Measurements from ENCODE around the gene DCXR.

GRCh38 chr17:82083533-82084359 lies 46.2 kb upstream of the DCXR start:
- TF ChIP-seq TAF1 (IDR thresholded peaks at IDR 0.05; ENCODE audit: borderline replicate concordance, low read depth, low read length) = no peak
- TF ChIP-seq POLR2A (IDR thresholded peaks at IDR 0.05; ENCODE audit: low read depth, low read length) = no peak
- TF ChIP-seq POLR2AphosphoS5 (IDR thresholded peaks at IDR 0.05; ENCODE audit: low read depth, low read length) = no peak
